22Rv1 (cell line): ENCODE measurements around the gene CECR2.

Source experiments
- H3K27ac ChIP-seq: fragments of 450-650 bp; 2 replicates; pipeline ENCODE4 v1.5.1; 2017
- ZFX ChIP-seq: fragments of 450-650 bp; IDR thresholded peaks from 2 replicates; pipeline ENCODE4 v1.6.1; 2017; ENCODE audit warnings: antibody characterized with exemption, borderline replicate concordance
- TF ChIP-seq, protein P1 (sequence below): fragments of 450-650 bp; IDR thresholded peaks from 2 replicates; pipeline ENCODE4 v1.5.1; 2017; ENCODE audit warnings: mild to moderate bottlenecking

Gene CECR2

DNA sequence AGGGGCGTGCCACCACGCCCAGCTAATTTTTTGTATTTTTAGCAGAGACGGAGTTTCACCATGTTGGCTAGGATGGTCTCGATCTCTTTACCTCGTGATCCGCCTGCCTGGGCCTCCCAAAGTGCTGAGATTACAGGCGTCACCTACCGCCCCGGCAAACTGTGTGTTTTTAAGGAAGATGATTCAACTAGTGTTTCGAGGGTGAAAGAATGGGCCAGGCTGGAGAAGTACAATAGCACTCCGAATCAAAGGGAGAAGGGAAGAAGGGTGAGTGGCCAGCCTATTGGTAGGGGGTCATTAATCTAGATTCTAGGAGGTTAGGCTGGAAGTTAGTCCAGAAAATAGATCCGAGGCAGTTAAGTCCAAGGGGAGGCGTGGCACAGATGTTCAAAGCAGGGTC, 2.9 kb upstream of the CECR2 start:
- TF ChIP-seq, protein P1, sequence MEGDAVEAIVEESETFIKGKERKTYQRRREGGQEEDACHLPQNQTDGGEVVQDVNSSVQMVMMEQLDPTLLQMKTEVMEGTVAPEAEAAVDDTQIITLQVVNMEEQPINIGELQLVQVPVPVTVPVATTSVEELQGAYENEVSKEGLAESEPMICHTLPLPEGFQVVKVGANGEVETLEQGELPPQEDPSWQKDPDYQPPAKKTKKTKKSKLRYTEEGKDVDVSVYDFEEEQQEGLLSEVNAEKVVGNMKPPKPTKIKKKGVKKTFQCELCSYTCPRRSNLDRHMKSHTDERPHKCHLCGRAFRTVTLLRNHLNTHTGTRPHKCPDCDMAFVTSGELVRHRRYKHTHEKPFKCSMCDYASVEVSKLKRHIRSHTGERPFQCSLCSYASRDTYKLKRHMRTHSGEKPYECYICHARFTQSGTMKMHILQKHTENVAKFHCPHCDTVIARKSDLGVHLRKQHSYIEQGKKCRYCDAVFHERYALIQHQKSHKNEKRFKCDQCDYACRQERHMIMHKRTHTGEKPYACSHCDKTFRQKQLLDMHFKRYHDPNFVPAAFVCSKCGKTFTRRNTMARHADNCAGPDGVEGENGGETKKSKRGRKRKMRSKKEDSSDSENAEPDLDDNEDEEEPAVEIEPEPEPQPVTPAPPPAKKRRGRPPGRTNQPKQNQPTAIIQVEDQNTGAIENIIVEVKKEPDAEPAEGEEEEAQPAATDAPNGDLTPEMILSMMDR, result no peak
- TF ChIP-seq ZFX, result no peak
- H3K27ac ChIP-seq, result no peak overlapping the region

DNA sequence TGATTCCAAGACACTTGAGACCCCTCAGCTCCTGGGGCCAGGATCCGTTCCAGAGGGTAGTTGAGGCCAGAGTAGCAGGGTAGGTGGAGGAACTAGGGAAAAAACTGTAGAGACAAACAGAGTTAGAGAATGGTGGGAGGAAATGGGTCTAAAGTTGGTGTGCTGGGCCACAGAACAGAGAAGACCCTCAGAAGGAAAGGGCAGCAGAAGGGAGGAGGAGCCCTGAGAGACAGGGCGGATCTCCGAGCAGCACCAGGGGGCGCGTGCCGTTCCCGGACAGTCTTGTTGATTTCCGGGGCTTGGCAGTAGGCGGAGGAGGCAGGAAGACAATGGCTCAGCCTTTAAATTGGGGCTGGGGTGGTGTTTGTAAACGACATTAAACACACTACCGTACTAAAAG, 2.4 kb upstream of the CECR2 start:
- no peak overlapping the region for H3K27ac ChIP-seq
- no peak for TF ChIP-seq ZFX
- TF ChIP-seq, protein P1, result peak; percentile 62

DNA sequence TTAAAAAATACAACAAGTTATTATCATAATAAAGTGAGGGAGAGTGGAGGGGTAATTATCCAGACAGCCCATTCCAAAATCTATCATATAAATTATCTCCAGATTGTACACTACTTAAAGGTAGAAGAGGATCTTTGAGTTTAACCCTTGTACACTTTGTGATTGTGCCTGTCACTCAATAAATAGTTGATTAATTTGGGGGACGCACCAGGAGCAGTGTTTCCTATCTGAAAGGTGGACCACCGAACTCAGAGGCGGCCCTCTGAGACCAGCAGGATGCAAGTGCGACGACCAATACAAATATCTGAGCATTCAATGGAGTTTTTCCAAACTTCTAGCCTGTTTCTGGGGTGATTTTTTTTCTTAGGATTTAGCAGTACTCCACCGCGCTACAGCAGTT, 1.1 kb upstream of the CECR2 start:
- TF ChIP-seq, protein P1, result no peak
- no peak for TF ChIP-seq ZFX
- no peak overlapping the region for H3K27ac ChIP-seq

DNA sequence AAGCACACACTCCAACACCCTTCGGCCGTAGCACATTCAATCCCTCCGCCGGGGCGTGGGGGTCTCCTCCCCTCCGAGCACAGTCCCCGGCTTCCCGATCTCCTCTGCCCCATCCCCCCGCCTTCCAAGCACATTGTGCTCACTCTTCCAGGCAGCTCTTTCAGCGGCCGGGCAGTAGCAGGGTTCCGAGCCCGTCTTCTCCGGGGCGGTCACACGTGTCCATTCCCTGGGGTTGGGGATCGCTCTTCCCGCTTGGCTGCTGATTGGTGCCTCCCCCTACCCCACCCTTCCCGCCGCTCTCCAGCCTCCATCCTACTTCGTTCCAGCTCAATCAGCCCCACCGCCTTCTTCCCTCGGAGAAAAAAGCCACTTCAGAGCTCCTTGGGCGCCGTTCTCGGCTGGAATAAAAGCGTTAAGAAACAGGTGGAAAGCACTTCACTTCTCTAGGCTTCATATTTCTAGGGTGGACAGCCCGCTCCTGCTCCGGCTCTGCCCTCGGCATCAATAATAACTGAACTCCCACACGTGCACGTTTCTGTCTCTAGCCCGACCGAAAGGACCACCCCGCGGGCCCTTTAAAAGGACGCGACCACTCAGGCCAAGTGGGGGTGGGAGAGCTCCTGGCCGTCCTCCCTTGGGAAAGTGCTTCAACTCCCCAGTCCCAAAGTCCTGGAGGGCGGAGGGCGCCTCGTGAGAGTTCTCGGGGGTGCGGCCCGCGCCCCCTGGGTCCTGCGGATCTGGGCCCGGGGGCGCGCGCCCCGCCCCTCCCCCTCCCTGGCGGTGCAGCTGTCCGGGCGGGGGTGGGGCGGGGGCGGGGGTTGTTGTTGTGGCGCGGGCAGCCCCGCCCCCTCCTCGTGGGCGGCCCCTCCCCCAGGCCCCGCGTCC, 464 bp upstream of the CECR2 start:
- no peak overlapping the region for H3K27ac ChIP-seq
- TF ChIP-seq, protein P1, result no peak
- no peak for TF ChIP-seq ZFX

DNA sequence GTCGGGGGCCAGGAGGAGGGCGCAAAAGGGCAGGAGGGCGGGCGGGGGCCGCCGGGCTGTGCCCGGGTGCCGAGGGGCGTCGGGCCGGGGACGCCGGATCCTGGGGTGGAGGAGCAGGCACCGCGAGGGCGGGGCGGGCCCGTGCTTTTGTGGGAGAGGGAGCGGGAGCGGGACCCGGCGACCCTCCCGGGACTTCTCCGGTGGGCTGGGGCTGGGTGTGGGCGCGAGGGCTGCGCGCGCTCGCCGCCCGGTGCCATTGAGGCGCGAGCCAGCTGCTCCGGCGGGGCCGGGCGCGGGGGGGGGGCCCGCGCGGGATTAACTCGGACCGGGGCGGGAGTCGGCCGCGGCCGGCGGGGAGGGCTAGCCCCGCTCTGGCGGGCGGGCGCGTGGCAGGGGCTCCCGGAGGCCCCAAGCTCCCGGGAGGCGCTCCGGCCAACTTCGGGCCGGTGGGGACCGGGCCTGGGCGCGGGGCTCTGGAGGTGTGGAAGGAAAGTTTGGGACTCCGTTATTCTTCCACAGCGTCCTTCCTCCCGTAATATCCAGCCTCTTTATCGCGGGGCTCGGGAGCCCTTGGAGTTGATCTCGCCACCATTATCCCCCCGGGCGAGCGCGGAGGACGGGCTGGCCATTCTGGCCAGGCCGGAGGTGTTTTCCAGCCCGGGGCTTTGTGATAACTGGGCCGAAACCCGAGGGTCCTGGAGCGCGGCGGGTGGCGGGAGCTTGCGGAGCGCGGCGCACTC, 936 bp downstream of the CECR2 start:
- TF ChIP-seq, protein P1, result no peak
- TF ChIP-seq ZFX, result no peak
- H3K27ac ChIP-seq, result no peak overlapping the region

DNA sequence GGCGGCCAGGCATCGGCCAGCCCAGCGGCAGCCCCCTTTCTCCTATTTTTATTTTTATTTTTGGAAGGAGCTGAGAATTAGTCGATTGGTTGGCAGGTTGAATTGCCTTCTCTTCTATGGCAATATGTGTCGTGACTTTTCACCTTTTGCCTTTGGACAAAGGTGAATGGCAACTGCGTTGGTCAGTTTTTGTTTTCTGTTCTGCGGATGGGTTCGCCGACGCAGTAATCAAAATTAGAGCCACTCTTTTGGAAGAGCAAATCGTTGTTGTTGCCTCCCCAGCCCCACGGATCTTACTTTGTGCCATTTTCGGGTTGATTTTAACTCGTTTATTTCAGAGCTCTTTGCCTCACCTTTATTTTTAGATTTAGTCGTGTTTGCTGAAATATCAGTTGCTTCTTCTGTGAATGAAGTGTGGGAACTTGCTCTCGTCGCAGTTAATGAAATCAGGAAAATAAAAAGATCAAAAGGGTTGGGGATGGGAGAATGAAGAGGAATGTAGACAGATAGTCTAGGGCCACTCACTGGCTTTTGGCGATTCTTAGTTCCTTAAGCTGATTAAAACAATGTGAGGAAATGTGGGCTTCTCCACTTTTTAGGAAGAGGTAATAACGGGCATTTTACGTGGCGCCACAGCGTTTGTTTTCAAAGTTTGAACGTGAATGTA, 1.6 kb downstream of the CECR2 start:
- TF ChIP-seq, protein P1, result no peak
- no peak for TF ChIP-seq ZFX
- no peak overlapping the region for H3K27ac ChIP-seq
